ENCODE measurements around the gene LRP4.

GRCh38 chr11:46898396-46899095, 19.8 kb downstream of the LRP4 start:
- no peak for TF ChIP-seq CTCF (optimal IDR thresholded peaks at IDR 0.05 in 1 of 3, IDR thresholded peaks at IDR 0.05 in 1 of 3, conservative IDR thresholded peaks at IDR 0.05 in 1 of 3; ENCODE audit: extremely low read depth in 1 of 3, insufficient read depth in 2 of 3, low read length in 3 of 3)
- no peak for TF ChIP-seq EZH2 (IDR thresholded peaks at IDR 0.05; ENCODE audit: low read length)

Measured in keratinocyte (primary cell).